HEK293 (cell line): Measurements from ENCODE around the gene CYP21A2.
"Not testable (repeated sequence)": the region's sequence is repeated elsewhere in the genome, so short reads cannot be mapped to it uniquely, and the experiment has no call there.

ENCODE experiments used
- SP2 ChIP-seq: fragments of 450-650 bp; formaldehyde crosslinking; IDR thresholded peaks from 2 replicates; pipeline ENCODE4 v1.5.1; 2016; ENCODE audit warnings: missing biosample characterization, missing genetic modification characterization
- ZBTB21 ChIP-seq: fragments of 450-650 bp; formaldehyde crosslinking; IDR thresholded peaks from 2 replicates; pipeline ENCODE4 v1.5.1; 2017; ENCODE audit warnings: missing biosample characterization, missing genetic modification characterization
- ZBTB48 ChIP-seq: fragments of 450-650 bp; formaldehyde crosslinking; IDR thresholded peaks from 2 replicates; pipeline ENCODE4 v1.5.1; 2016; ENCODE audit warnings: missing biosample characterization, missing genetic modification characterization
- ZFP41 ChIP-seq: fragments of 450-650 bp; formaldehyde crosslinking; IDR thresholded peaks from 2 replicates; pipeline ENCODE4 v1.5.1; 2016; ENCODE audit warnings: missing biosample characterization, missing genetic modification characterization, borderline replicate concordance
- ZNF138 ChIP-seq: fragments of 450-650 bp; formaldehyde crosslinking; IDR thresholded peaks from 2 replicates; pipeline ENCODE4 v1.5.1; 2016; ENCODE audit warnings: missing biosample characterization, missing genetic modification characterization, borderline replicate concordance
- ZNF274 ChIP-seq, 2 experiments: fragments of 200-500 bp in 1 of 2; fragments of 450-650 bp in 1 of 2; sonication (Bioruptor generic) in 1 of 2; formaldehyde crosslinking in 1 of 2; IDR thresholded peaks; 2 replicates each; pipeline versions ENCODE4 v1.5.1 to v1.6.1; 2014 to 2016; ENCODE audit warnings: borderline replicate concordance in 1 of 2, inconsistent platforms in 1 of 2, low read length in 1 of 2, missing biosample characterization in 1 of 2, missing genetic modification characterization in 1 of 2
- ZNF423 ChIP-seq: fragments of 450-650 bp; formaldehyde crosslinking; IDR thresholded peaks from 2 replicates; pipeline ENCODE4 v1.5.1; 2016; ENCODE audit warnings: missing biosample characterization, missing genetic modification characterization
- ZNF530 ChIP-seq: fragments of 450-650 bp; formaldehyde crosslinking; IDR thresholded peaks from 2 replicates; pipeline ENCODE4 v1.5.1; 2016; ENCODE audit warnings: low read depth, missing biosample characterization, missing genetic modification characterization
- ZNF830 ChIP-seq: fragments of 450-650 bp; IDR thresholded peaks from 2 replicates; pipeline ENCODE4 v1.5.0; 2018; ENCODE audit warnings: missing biosample characterization, missing genetic modification characterization, low read depth, mild to moderate bottlenecking, moderate library complexity
- TF ChIP-seq, protein P1 (sequence below): IDR thresholded peaks from 2 replicates; pipeline ENCODE4 v1.6.1; 2011; ENCODE audit warnings: mild to moderate bottlenecking, low read depth, low read length, borderline replicate concordance
- TF ChIP-seq, protein P2 (sequence below): fragments of 450-650 bp; formaldehyde crosslinking; IDR thresholded peaks from 2 replicates; pipeline ENCODE4 v1.5.1; 2016; ENCODE audit warnings: missing biosample characterization, missing genetic modification characterization
- TF ChIP-seq, protein P3 (sequence below): fragments of 450-650 bp; formaldehyde crosslinking; IDR thresholded peaks from 2 replicates; pipeline ENCODE4 v1.5.1; 2016; ENCODE audit warnings: missing biosample characterization, missing genetic modification characterization
- TF ChIP-seq, protein P4 (sequence below): fragments of 450-650 bp; formaldehyde crosslinking; IDR thresholded peaks from 2 replicates; pipeline ENCODE4 v1.5.1; 2017; ENCODE audit warnings: missing biosample characterization, missing genetic modification characterization

DNA sequence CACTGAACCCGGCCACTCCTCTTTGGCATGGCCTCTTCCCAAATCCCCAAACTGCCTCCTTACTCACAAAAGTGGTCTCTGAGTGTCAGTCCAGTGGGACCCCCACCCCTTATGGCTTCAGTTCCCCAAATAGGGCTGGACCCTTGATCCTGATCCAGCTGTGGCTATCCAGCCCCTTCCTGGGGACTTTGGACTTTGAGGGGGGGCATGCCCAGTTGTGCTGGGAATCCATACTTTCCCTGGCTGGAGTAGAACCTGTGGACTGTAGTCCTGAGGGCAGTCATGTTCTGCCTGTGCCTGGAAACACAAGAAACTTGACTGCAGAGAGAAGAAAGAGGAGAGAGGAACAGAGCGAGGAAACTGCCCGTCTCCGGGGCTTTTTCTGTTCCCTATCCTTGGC, 33.8 kb upstream of the CYP21A2 start:
- TF ChIP-seq, protein P1, sequence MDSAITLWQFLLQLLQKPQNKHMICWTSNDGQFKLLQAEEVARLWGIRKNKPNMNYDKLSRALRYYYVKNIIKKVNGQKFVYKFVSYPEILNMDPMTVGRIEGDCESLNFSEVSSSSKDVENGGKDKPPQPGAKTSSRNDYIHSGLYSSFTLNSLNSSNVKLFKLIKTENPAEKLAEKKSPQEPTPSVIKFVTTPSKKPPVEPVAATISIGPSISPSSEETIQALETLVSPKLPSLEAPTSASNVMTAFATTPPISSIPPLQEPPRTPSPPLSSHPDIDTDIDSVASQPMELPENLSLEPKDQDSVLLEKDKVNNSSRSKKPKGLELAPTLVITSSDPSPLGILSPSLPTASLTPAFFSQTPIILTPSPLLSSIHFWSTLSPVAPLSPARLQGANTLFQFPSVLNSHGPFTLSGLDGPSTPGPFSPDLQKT, result not testable (repeated sequence)
- TF ChIP-seq, protein P2, sequence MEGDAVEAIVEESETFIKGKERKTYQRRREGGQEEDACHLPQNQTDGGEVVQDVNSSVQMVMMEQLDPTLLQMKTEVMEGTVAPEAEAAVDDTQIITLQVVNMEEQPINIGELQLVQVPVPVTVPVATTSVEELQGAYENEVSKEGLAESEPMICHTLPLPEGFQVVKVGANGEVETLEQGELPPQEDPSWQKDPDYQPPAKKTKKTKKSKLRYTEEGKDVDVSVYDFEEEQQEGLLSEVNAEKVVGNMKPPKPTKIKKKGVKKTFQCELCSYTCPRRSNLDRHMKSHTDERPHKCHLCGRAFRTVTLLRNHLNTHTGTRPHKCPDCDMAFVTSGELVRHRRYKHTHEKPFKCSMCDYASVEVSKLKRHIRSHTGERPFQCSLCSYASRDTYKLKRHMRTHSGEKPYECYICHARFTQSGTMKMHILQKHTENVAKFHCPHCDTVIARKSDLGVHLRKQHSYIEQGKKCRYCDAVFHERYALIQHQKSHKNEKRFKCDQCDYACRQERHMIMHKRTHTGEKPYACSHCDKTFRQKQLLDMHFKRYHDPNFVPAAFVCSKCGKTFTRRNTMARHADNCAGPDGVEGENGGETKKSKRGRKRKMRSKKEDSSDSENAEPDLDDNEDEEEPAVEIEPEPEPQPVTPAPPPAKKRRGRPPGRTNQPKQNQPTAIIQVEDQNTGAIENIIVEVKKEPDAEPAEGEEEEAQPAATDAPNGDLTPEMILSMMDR, result not testable (repeated sequence)
- not testable (repeated sequence) for TF ChIP-seq ZNF274 (IDR thresholded peaks at IDR 0.05; ENCODE audit: low read length); ZNF274 (tag by site-specific recombination; IDR thresholded peaks at IDR 0.05; ENCODE audit: borderline replicate concordance); ZBTB48 (tag by site-specific recombination); ZNF830 (tag by site-specific recombination); ZNF138 (tag by site-specific recombination); ZNF530 (tag by site-specific recombination); ZBTB21 (tag by site-specific recombination); ZFP41; ZNF423; SP2 (tag by site-specific recombination)
- TF ChIP-seq, protein P3, sequence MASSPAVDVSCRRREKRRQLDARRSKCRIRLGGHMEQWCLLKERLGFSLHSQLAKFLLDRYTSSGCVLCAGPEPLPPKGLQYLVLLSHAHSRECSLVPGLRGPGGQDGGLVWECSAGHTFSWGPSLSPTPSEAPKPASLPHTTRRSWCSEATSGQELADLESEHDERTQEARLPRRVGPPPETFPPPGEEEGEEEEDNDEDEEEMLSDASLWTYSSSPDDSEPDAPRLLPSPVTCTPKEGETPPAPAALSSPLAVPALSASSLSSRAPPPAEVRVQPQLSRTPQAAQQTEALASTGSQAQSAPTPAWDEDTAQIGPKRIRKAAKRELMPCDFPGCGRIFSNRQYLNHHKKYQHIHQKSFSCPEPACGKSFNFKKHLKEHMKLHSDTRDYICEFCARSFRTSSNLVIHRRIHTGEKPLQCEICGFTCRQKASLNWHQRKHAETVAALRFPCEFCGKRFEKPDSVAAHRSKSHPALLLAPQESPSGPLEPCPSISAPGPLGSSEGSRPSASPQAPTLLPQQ (tag by site-specific recombination), result not testable (repeated sequence)
- TF ChIP-seq, protein P4, sequence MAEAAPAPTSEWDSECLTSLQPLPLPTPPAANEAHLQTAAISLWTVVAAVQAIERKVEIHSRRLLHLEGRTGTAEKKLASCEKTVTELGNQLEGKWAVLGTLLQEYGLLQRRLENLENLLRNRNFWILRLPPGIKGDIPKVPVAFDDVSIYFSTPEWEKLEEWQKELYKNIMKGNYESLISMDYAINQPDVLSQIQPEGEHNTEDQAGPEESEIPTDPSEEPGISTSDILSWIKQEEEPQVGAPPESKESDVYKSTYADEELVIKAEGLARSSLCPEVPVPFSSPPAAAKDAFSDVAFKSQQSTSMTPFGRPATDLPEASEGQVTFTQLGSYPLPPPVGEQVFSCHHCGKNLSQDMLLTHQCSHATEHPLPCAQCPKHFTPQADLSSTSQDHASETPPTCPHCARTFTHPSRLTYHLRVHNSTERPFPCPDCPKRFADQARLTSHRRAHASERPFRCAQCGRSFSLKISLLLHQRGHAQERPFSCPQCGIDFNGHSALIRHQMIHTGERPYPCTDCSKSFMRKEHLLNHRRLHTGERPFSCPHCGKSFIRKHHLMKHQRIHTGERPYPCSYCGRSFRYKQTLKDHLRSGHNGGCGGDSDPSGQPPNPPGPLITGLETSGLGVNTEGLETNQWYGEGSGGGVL, result not testable (repeated sequence)
